Measurements from ENCODE around the gene SLC19A2. TPM values are rescaled to one million over a fixed set of nuclear protein-coding genes. Genes with fewer than 3 reads are reported as not detected.

The SLC19A2 gene
- total and polyA plus RNA-seq, 2 of the 13 experiments (the other 11 are each of a cell fraction or from before 2014, with no cell fraction given), result 30.4 to 56.0 TPM

DNA sequence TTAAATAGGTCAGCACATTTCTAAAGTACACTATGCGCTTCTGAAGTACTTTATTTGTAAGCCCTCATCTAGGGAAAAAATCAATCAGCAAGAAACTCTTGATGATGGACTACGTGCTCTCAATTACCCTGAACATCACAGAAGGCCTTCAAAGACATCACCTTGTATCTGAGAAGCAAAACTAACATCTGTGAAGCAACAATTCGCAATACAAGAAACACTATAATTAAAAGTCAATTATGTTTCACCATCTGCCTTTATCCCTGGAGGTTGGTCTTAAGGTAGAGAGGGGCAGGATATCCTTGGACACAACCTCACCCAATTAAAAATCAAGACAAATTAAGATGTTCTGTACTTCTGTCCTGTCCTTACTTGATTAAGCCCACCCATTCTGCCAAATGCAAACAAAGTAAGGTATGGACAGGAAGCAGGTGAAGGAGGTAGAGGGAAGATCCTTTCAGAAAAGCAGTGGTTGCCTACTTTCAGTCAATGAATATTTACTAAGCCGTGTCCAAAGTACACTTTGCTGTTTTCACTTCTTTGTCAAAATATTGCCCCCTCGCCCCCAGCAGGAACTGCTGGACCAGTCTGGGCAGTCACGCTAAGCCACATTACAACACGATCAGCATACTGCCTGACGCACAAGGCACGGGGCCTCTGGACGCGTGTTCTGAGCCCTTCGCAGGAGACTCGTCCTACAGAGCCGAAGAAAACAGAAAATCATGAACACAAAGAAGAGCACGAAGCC lies 887 bp downstream of the SLC19A2 start:
- no peak for FAIRE-seq
- ChIA-PET CTCF (ENCODE audit: low intra/inter-chr PET ratio, low total read pairs) (interaction anchor here (1.2 kb wide), 1 partner anchor 61 kb away, joined by 3 read pairs; no protein-coding TSS in a partner anchor), POLR2A (interaction anchor here (0.6 to 2.0 kb wide), 12 partner anchors 11 to 795 kb away, joined by 3 to 33 read pairs (median 6); partner anchors contain the start of genes BLZF1, F5, METTL18 and NME7)
- Histone ChIP-seq H3K27me3 (ENCODE audit: control insufficient read depth in 1 of 2, insufficient read depth in 2 of 2, low read length in 2 of 2) (no peaks in the 10 kb centered on the region; a peak in 1 of 5 replicates), H3K27ac (ENCODE audit: extremely low read length, insufficient read depth, low read length) (peak overlapping the region; percentile 95), H3K4me2 (ENCODE audit: low read depth, low read length) (peak overlapping the region; percentile 91), H3K4me1 (ENCODE audit: insufficient read depth, low read length) (peaks cover 70% of the 10 kb centered on the region), H3K79me2 (ENCODE audit: insufficient read depth, low read length) (peaks cover 72% of the 10 kb centered on the region), H3K36me3 (replicated peaks in 1 of 2; ENCODE audit: control insufficient read depth in 1 of 2, insufficient read depth in 2 of 2, low read length in 2 of 2) (no peaks in the 10 kb centered on the region; a peak in 1 of 5 replicates), H3K9me3 (ENCODE audit: low read length) (no peaks in the 10 kb centered on the region), H2AFZ (ENCODE audit: low read length) (no peak overlapping the region), H4K20me1 (ENCODE audit: insufficient read depth, low read length) (peaks cover 43% of the 10 kb centered on the region), H3K9ac (ENCODE audit: insufficient read depth, low read depth, low read length) (peak overlapping the region; percentile 92), H3K4me3 (replicated peaks in 1 of 3; ENCODE audit: insufficient read depth in 1 of 3, low read depth in 2 of 3, low read length in 3 of 3) (peak overlapping the region; percentile 62 to 87 (median 81))
- in situ Hi-C loops (cut with HindIII; ENCODE audit: extremely low pct_ligation_motif_present, low pct_unique_long_range_greater_than_20kb), result no loop called here
- DNase-seq (ENCODE audit: low spot score), result peak; percentile 85
- TSS peak; percentile 49 for BruUV-seq (replicated peaks)
- ATAC-seq, result peak; percentile 80
- intact Hi-C loops (cut with micrococcal nuclease; ENCODE audit: unreplicated experiment), result loop anchor here (5.0 to 10.0 kb wide), 2 partner anchors 37 to 380 kb away; partner anchors contain the start of gene ATP1B1
- WGBS (ENCODE audit: low lambda C conversion rate), result 2% methylated on average over 9 of the region's 15 CpGs
- peak; percentile 93; the same call in 1 of the 2 replicates for TF ChIP-seq MYC (CRISPR knock-in tag; IDR thresholded peaks at IDR 0.05; ENCODE audit: borderline replicate concordance)
- TF ChIP-seq U2AF2 (IDR thresholded peaks at IDR 0.05; ENCODE audit: low read depth, low read length), result no peak
- no peak for TF ChIP-seq MYNN (CRISPR knock-in tag; IDR thresholded peaks at IDR 0.05; ENCODE audit: low read depth)
- TF ChIP-seq PCBP2 (optimal IDR thresholded peaks at IDR 0.05; ENCODE audit: low read depth, low read length, poor library complexity, severe bottlenecking), result no peak
- no peak for TF ChIP-seq ZNF619 (CRISPR knock-in tag; IDR thresholded peaks at IDR 0.05)
- TF ChIP-seq ZNF766 (CRISPR knock-in tag; IDR thresholded peaks at IDR 0.05; ENCODE audit: borderline replicate concordance), result no peak
- no peak for TF ChIP-seq ZNF530 (CRISPR knock-in tag; IDR thresholded peaks at IDR 0.05; ENCODE audit: low read depth)
- TF ChIP-seq, protein P1, sequence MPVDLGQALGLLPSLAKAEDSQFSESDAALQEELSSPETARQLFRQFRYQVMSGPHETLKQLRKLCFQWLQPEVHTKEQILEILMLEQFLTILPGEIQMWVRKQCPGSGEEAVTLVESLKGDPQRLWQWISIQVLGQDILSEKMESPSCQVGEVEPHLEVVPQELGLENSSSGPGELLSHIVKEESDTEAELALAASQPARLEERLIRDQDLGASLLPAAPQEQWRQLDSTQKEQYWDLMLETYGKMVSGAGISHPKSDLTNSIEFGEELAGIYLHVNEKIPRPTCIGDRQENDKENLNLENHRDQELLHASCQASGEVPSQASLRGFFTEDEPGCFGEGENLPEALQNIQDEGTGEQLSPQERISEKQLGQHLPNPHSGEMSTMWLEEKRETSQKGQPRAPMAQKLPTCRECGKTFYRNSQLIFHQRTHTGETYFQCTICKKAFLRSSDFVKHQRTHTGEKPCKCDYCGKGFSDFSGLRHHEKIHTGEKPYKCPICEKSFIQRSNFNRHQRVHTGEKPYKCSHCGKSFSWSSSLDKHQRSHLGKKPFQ (CRISPR knock-in tag; IDR thresholded peaks at IDR 0.05; ENCODE audit: insufficient replicate concordance), result no peak
- no peak for TF ChIP-seq ZSCAN9 (CRISPR knock-in tag; IDR thresholded peaks at IDR 0.05; ENCODE audit: borderline replicate concordance)
- no peak for TF ChIP-seq ZNF33A (CRISPR knock-in tag; IDR thresholded peaks at IDR 0.05; ENCODE audit: borderline replicate concordance)
- TF ChIP-seq, protein P2, sequence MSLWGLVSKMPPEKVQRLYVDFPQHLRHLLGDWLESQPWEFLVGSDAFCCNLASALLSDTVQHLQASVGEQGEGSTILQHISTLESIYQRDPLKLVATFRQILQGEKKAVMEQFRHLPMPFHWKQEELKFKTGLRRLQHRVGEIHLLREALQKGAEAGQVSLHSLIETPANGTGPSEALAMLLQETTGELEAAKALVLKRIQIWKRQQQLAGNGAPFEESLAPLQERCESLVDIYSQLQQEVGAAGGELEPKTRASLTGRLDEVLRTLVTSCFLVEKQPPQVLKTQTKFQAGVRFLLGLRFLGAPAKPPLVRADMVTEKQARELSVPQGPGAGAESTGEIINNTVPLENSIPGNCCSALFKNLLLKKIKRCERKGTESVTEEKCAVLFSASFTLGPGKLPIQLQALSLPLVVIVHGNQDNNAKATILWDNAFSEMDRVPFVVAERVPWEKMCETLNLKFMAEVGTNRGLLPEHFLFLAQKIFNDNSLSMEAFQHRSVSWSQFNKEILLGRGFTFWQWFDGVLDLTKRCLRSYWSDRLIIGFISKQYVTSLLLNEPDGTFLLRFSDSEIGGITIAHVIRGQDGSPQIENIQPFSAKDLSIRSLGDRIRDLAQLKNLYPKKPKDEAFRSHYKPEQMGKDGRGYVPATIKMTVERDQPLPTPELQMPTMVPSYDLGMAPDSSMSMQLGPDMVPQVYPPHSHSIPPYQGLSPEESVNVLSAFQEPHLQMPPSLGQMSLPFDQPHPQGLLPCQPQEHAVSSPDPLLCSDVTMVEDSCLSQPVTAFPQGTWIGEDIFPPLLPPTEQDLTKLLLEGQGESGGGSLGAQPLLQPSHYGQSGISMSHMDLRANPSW (CRISPR knock-in tag; IDR thresholded peaks at IDR 0.05; ENCODE audit: borderline replicate concordance), result no peak
- TF ChIP-seq MATR3 (CRISPR knock-in tag; IDR thresholded peaks at IDR 0.05), result no peak
- no peak for TF ChIP-seq ZC3H4 (CRISPR knock-in tag; IDR thresholded peaks at IDR 0.05; ENCODE audit: borderline replicate concordance)
- TF ChIP-seq, protein P3, sequence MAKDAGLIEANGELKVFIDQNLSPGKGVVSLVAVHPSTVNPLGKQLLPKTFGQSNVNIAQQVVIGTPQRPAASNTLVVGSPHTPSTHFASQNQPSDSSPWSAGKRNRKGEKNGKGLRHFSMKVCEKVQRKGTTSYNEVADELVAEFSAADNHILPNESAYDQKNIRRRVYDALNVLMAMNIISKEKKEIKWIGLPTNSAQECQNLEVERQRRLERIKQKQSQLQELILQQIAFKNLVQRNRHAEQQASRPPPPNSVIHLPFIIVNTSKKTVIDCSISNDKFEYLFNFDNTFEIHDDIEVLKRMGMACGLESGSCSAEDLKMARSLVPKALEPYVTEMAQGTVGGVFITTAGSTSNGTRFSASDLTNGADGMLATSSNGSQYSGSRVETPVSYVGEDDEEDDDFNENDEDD (CRISPR knock-in tag; IDR thresholded peaks at IDR 0.05; ENCODE audit: borderline replicate concordance), result peak; percentile 44; the same call in 1 of the 2 replicates
- no peak; the same call in none of the 2 replicates for TF ChIP-seq ESRRA (CRISPR knock-in tag; IDR thresholded peaks at IDR 0.05; ENCODE audit: low read depth)
- no peak for TF ChIP-seq IKZF1 (IDR thresholded peaks at IDR 0.05)
- TF ChIP-seq ZNF460 (CRISPR knock-in tag; IDR thresholded peaks at IDR 0.05; ENCODE audit: borderline replicate concordance), result no peak
- TF ChIP-seq ZNF484 (CRISPR knock-in tag; IDR thresholded peaks at IDR 0.05; ENCODE audit: borderline replicate concordance, low read depth), result no peak

All from HepG2 (cell line).